ENCODE results near the gene UGT1A4. TPM values are rescaled to one million over a fixed set of nuclear protein-coding genes. Genes with fewer than 3 reads are reported as not detected.

Gene UGT1A4
- total and polyA plus RNA-seq, 10 of the 15 experiments (the other 5 are each of a cell fraction or from before 2014, with no cell fraction given): not detected

GRCh38 chr2:233689501-233689900 lies 29.0 kb upstream of the UGT1A4 start (continued):
- no peak for TF ChIP-seq NR2C1 (IDR thresholded peaks at IDR 0.05)
- TF ChIP-seq RUNX3 (IDR thresholded peaks at IDR 0.05; ENCODE audit: low read length): no peak
- TF ChIP-seq MTA2 (IDR thresholded peaks at IDR 0.05; ENCODE audit: low read depth): no peak
- no peak for TF ChIP-seq CBX3 (IDR thresholded peaks at IDR 0.05; ENCODE audit: borderline replicate concordance, low read depth)
- no peak for TF ChIP-seq SMC3 (IDR thresholded peaks at IDR 0.05; ENCODE audit: borderline replicate concordance, low read length)

GRCh38 chr2:233690444-233690843 lies 28.1 kb upstream of the UGT1A4 start:
- no TSS peak for BruUV-seq (replicated peaks)
- no peak overlapping the region for H3K4me3 ChIP-seq
- no peaks in the 10 kb centered on the region for H3K79me2 ChIP-seq (ENCODE audit: control insufficient read depth, insufficient read depth, low read length)
- no peaks in the 10 kb centered on the region for H3K9me3 ChIP-seq (replicated peaks; ENCODE audit: control insufficient read depth, insufficient read depth, low read length)
- no peak overlapping the region for H3K27ac ChIP-seq (ENCODE audit: control insufficient read depth, insufficient read depth)
- H3K9ac ChIP-seq (ENCODE audit: control insufficient read depth, insufficient read depth, low read length): no peak overlapping the region
- RAD21 ChIA-PET (ENCODE audit: unreplicated experiment): no interaction called here
- SMC1A ChIA-PET (ENCODE audit: uncharacterized antibody, unreplicated experiment): no interaction called here
- 50% methylated on average over 4 of the region's 4 CpGs for WGBS (ENCODE audit: insufficient coverage, insufficient replicate concordance, low lambda C conversion rate, missing lambda C conversion rate)
- H4K20me1 ChIP-seq (ENCODE audit: control insufficient read depth, insufficient read depth): no peaks in the 10 kb centered on the region
- POLR2A ChIA-PET: no interaction called here
- no peak overlapping the region for H3K4me2 ChIP-seq (ENCODE audit: control insufficient read depth, insufficient read depth)
- no peaks in the 10 kb centered on the region for H3K4me1 ChIP-seq (ENCODE audit: control insufficient read depth, insufficient read depth, low read length)
- H3K27me3 ChIP-seq (replicated peaks in 1 of 2; ENCODE audit: control insufficient read depth in 2 of 2, insufficient read depth in 2 of 2, low read length in 1 of 2): peaks cover 0 to 3% of the 10 kb centered on the region in 2 experiments; a peak in 1 of 4 replicates
- H2AFZ ChIP-seq (ENCODE audit: control insufficient read depth, low read depth, low read length): no peak overlapping the region
- H3K36me3 ChIP-seq (ENCODE audit: control insufficient read depth in 2 of 2, insufficient read depth in 2 of 2, low read length in 1 of 2): no peaks in the 10 kb centered on the region
- in situ Hi-C loops (cut with MboI) (no loop called here), intact Hi-C loops (cut with micrococcal nuclease; ENCODE audit: unreplicated experiment) (no loop called here)
- DNase-seq (ENCODE audit: low read depth, low spot score) (no peak), FAIRE-seq (no peak), ATAC-seq (no peak)
- CTCF ChIA-PET: no interaction called here
- no peak for TF ChIP-seq TCF7 (IDR thresholded peaks at IDR 0.05; ENCODE audit: borderline replicate concordance)
- TF ChIP-seq RAD51 (IDR thresholded peaks at IDR 0.05): no peak
- no peak for TF ChIP-seq ZNF24 (IDR thresholded peaks at IDR 0.05)
- no peak for TF ChIP-seq NKRF (conservative IDR thresholded peaks at IDR 0.05)
- TF ChIP-seq SIX5 (IDR thresholded peaks at IDR 0.05; ENCODE audit: low read depth, low read length, severe bottlenecking): no peak
- TF ChIP-seq MEF2A (IDR thresholded peaks at IDR 0.05; ENCODE audit: insufficient read depth, low read depth, low read length): no peak
- no peak for TF ChIP-seq LARP7 (IDR thresholded peaks at IDR 0.05)
- no peak for TF ChIP-seq RELA (IDR thresholded peaks at IDR 0.05; ENCODE audit: borderline replicate concordance, partially characterized antibody)
- TF ChIP-seq IKZF2 (IDR thresholded peaks at IDR 0.05): no peak
- TF ChIP-seq ZNF384 (IDR thresholded peaks at IDR 0.05; ENCODE audit: borderline replicate concordance, low read depth, low read length): no peak
- no peak for TF ChIP-seq CBFB (IDR thresholded peaks at IDR 0.05; ENCODE audit: low read depth)
- no peak for TF ChIP-seq IKZF1 (conservative IDR thresholded peaks at IDR 0.05)
- TF ChIP-seq MLLT1 (IDR thresholded peaks at IDR 0.05): no peak
- no peak for TF ChIP-seq BCLAF1 (IDR thresholded peaks at IDR 0.05)
- TF ChIP-seq IRF4 (IDR thresholded peaks at IDR 0.05; ENCODE audit: low read depth, low read length): no peak
- no peak for TF ChIP-seq ZNF207 (IDR thresholded peaks at IDR 0.05; ENCODE audit: borderline replicate concordance)

Data from GM12878 (cell line).